Neural progenitor cell (in vitro differentiated cells): ENCODE data around the gene EIF3B. TPM values are rescaled to one million over a fixed set of nuclear protein-coding genes. Genes with fewer than 3 reads are reported as not detected.

Source experiments
- DNase-seq: peaks from one replicate; pipeline ENCODE4 v3.0.0-alpha.2; 2016; ENCODE audit warnings: low spot score
- H2AFZ ChIP-seq: fragments of 200-600 bp; sonication (generic); replicated peaks from 2 replicates; pipeline ENCODE4 v1.6.1; 2016; ENCODE audit warnings: antibody characterized with exemption
- H3F3A ChIP-seq: fragments of 200-600 bp; sonication (generic); 2 replicates; pipeline ENCODE4 v1.6.1; 2016; ENCODE audit warnings: antibody characterized with exemption, low read depth
- H3K27ac ChIP-seq: fragments of 200-600 bp; sonication (generic); 2 replicates; pipeline ENCODE4 v1.5.1; 2016; ENCODE audit warnings: mild to moderate bottlenecking
- H3K27me3 ChIP-seq: fragments of 200-600 bp; sonication (generic); 2 replicates; pipeline ENCODE4 v1.6.1; 2016; ENCODE audit warnings: mild to moderate bottlenecking, moderate library complexity
- H3K36me3 ChIP-seq: fragments of 200-600 bp; sonication (generic); 2 replicates; pipeline ENCODE4 v1.5.1; 2016
- H3K4me1 ChIP-seq: fragments of 200-600 bp; sonication (generic); 2 replicates; pipeline ENCODE4 v1.6.1; 2016; ENCODE audit warnings: mixed run types
- H3K4me2 ChIP-seq: fragments of 200-600 bp; sonication (generic); 2 replicates; pipeline ENCODE4 v1.6.1; 2016
- H3K4me3 ChIP-seq: fragments of 200-600 bp; sonication (generic); 2 replicates; pipeline ENCODE4 v1.5.1; 2016
- H3K79me2 ChIP-seq: fragments of 200-600 bp; sonication (generic); 2 replicates; pipeline ENCODE4 v1.6.1; 2016; ENCODE audit warnings: low read depth
- H3K9ac ChIP-seq: fragments of 200-600 bp; sonication (generic); 2 replicates; pipeline ENCODE4 v1.6.1; 2016
- H3K9me3 ChIP-seq: fragments of 200-600 bp; sonication (generic); 2 replicates; pipeline ENCODE4 v1.5.1; 2016; ENCODE audit warnings: low read depth
- H4K20me1 ChIP-seq: fragments of 200-600 bp; sonication (generic); 2 replicates; pipeline ENCODE4 v1.6.1; 2016; ENCODE audit warnings: low read depth
- H3K27ac Mint-ChIP-seq: 3 replicates; pipeline ENCODE4 v1.8.0; 2021; ENCODE audit warnings: mixed read lengths
- H3K27me3 Mint-ChIP-seq: 2 replicates; pipeline ENCODE4 v1.8.0; 2022; ENCODE audit warnings: low read depth, mild to moderate bottlenecking, inconsistent platforms, moderate library complexity, mixed read lengths; ENCODE audit not compliant: insufficient read depth
- H3K36me3 Mint-ChIP-seq: 3 replicates; pipeline ENCODE4 v1.8.0; 2021; ENCODE audit warnings: mixed read lengths
- H3K4me1 Mint-ChIP-seq: 3 replicates; pipeline ENCODE4 v1.8.0; 2021; ENCODE audit warnings: mixed read lengths
- H3K4me3 Mint-ChIP-seq: 3 replicates; pipeline ENCODE4 v1.8.0; 2021; ENCODE audit warnings: mild to moderate bottlenecking, moderate library complexity, mixed read lengths
- H3K9me3 Mint-ChIP-seq: 3 replicates; pipeline ENCODE4 v1.8.0; 2020; ENCODE audit warnings: mixed read lengths
- CTCF ChIP-seq: fragments of 200-600 bp; sonication (generic); IDR thresholded peaks from 2 replicates; pipeline ENCODE4 v1.5.1; 2017; ENCODE audit warnings: antibody characterized with exemption, mild to moderate bottlenecking
- EZH2 ChIP-seq: fragments of 200-600 bp; sonication (generic); IDR thresholded peaks from 2 replicates; pipeline ENCODE4 v1.6.1; 2017; ENCODE audit warnings: antibody characterized with exemption, mild to moderate bottlenecking, moderate library complexity
- EZH2phosphoT487 ChIP-seq: fragments of 200-600 bp; sonication (generic); IDR thresholded peaks from 2 replicates; pipeline ENCODE4 v1.6.1; 2017; ENCODE audit warnings: antibody characterized with exemption
- total RNA-seq: library from RNA; depleted of rRNA; stranded (reverse); fragments of >200 nt; gene quantifications from 2 replicates; pipeline ENCODE4 v1.2.3, GENCODE V29; 2015; ENCODE audit warnings: low replicate concordance

The EIF3B gene
- total RNA-seq, 1 donor from 2014 or later: 146 TPM

GRCh38 chr7:2355705-2356008 lies 1.0 kb downstream of the EIF3B start:
- DNase-seq: peak; percentile 53
- peak overlapping the region; percentile 74 for H3K4me3 ChIP-seq
- H3K4me3 Mint-ChIP-seq: peak overlapping the region; percentile 89
- H3F3A ChIP-seq: no peaks in the 10 kb centered on the region
- H3K79me2 ChIP-seq: peaks cover 88% of the 10 kb centered on the region
- H3K9me3 ChIP-seq: no peaks in the 10 kb centered on the region
- H3K4me2 ChIP-seq: peak overlapping the region; percentile 82
- H3K27me3 ChIP-seq: no peaks in the 10 kb centered on the region
- peak overlapping the region; percentile 96 for H3K9ac ChIP-seq
- H3K27ac Mint-ChIP-seq: peak overlapping the region; percentile 74
- peaks cover 14% of the 10 kb centered on the region for H3K4me1 ChIP-seq
- H3K4me1 Mint-ChIP-seq: peaks cover 14% of the 10 kb centered on the region
- H3K36me3 ChIP-seq: no peaks in the 10 kb centered on the region
- peaks cover 57% of the 10 kb centered on the region for H4K20me1 ChIP-seq
- H3K9me3 Mint-ChIP-seq: no peaks in the 10 kb centered on the region
- H3K36me3 Mint-ChIP-seq: peaks cover 3% of the 10 kb centered on the region
- no peak overlapping the region for H3K27ac ChIP-seq
- no peak overlapping the region for H2AFZ ChIP-seq
- no peak for TF ChIP-seq EZH2phosphoT487
- no peak for TF ChIP-seq EZH2
- peaks cover 19% of the 10 kb centered on the region for H3K27me3 Mint-ChIP-seq

- peaks cover 65% of the 10 kb centered on the region for H4K20me1 ChIP-seq
These were observed 2.5 kb downstream of the EIF3B start for GRCh38 chr7:2357165-2357564.

GRCh38 chr7:2357571-2357970 lies 2.9 kb downstream of the EIF3B start:
- TF ChIP-seq EZH2 (no peak), EZH2phosphoT487 (no peak), CTCF (no peak)
- H3K4me3 ChIP-seq: no peak overlapping the region
- Mint-ChIP-seq H3K4me3 (peak overlapping the region; percentile 14), H3K27me3 (peaks cover 17% of the 10 kb centered on the region), H3K9me3 (no peaks in the 10 kb centered on the region), H3K4me1 (peaks cover 17% of the 10 kb centered on the region), H3K36me3 (peaks cover 9% of the 10 kb centered on the region), H3K27ac (no peak overlapping the region)
- no peaks in the 10 kb centered on the region for H3F3A ChIP-seq
- no peak for DNase-seq
- H3K79me2 ChIP-seq: peaks cover 92% of the 10 kb centered on the region
- no peak overlapping the region for H3K27ac ChIP-seq
- H3K9ac ChIP-seq: no peak overlapping the region
- H3K27me3 ChIP-seq: no peaks in the 10 kb centered on the region
- no peaks in the 10 kb centered on the region for H3K36me3 ChIP-seq
- H3K4me1 ChIP-seq: peaks cover 14% of the 10 kb centered on the region
- H4K20me1 ChIP-seq: peaks cover 65% of the 10 kb centered on the region
- H3K9me3 ChIP-seq: no peaks in the 10 kb centered on the region
- no peak overlapping the region for H2AFZ ChIP-seq
- no peak overlapping the region for H3K4me2 ChIP-seq

More at GRCh38 chr7:2357165-2357564, 2.5 kb downstream of the EIF3B start:
- peaks cover 14% of the 10 kb centered on the region for H3K4me1 ChIP-seq
- no peak overlapping the region for H3K9ac ChIP-seq
- Mint-ChIP-seq H3K4me1 (peaks cover 17% of the 10 kb centered on the region), H3K4me3 (peak overlapping the region; percentile 72), H3K9me3 (no peaks in the 10 kb centered on the region), H3K27ac (no peak overlapping the region), H3K27me3 (peaks cover 17% of the 10 kb centered on the region), H3K36me3 (peaks cover 6% of the 10 kb centered on the region)
- peak overlapping the region; percentile 82 for H3K4me2 ChIP-seq
- DNase-seq: no peak
- H3K4me3 ChIP-seq: no peak overlapping the region
- H3K9me3 ChIP-seq: no peaks in the 10 kb centered on the region
- no peaks in the 10 kb centered on the region for H3K27me3 ChIP-seq
- no peaks in the 10 kb centered on the region for H3K36me3 ChIP-seq
- peaks cover 93% of the 10 kb centered on the region for H3K79me2 ChIP-seq
- no peak overlapping the region for H3K27ac ChIP-seq
- H3F3A ChIP-seq: no peaks in the 10 kb centered on the region
- H2AFZ ChIP-seq: no peak overlapping the region
- TF ChIP-seq CTCF: no peak
- no peak for TF ChIP-seq EZH2phosphoT487
- TF ChIP-seq EZH2: no peak

GRCh38 chr7:2358968-2359527 lies 4.4 kb downstream of the EIF3B start:
- Mint-ChIP-seq H3K4me3 (no peak overlapping the region), H3K27me3 (peaks cover 12% of the 10 kb centered on the region), H3K9me3 (no peaks in the 10 kb centered on the region), H3K4me1 (peaks cover 17% of the 10 kb centered on the region), H3K27ac (no peak overlapping the region), H3K36me3 (peaks cover 14% of the 10 kb centered on the region)
- Histone ChIP-seq H3F3A (no peaks in the 10 kb centered on the region), H3K9me3 (no peaks in the 10 kb centered on the region), H3K79me2 (peaks cover 80% of the 10 kb centered on the region), H2AFZ (no peak overlapping the region), H3K27me3 (no peaks in the 10 kb centered on the region), H3K4me1 (peaks cover 6% of the 10 kb centered on the region), H3K36me3 (no peaks in the 10 kb centered on the region), H3K4me2 (no peak overlapping the region), H4K20me1 (peaks cover 65% of the 10 kb centered on the region), H3K27ac (no peak overlapping the region), H3K9ac (peak overlapping the region; percentile 32), H3K4me3 (no peak overlapping the region)
- no peak for TF ChIP-seq EZH2
- no peak for DNase-seq
